M059J (cell line): Measurements from ENCODE around the gene ANAPC16. TPM values are rescaled to one million over a fixed set of nuclear protein-coding genes. Genes with fewer than 3 reads are reported as not detected.
A peak's percentile ranks its signal among the peaks of the same experiment; 100 is the strongest.
"Not testable (repeated sequence)": the region's sequence is repeated elsewhere in the genome, so short reads cannot be mapped to it uniquely, and the experiment has no call there.

Source experiments
- DNase-seq: peaks from one replicate; pipeline ENCODE4 v3.0.0-alpha.2; 2012; ENCODE audit warnings: low read depth
- total RNA-seq: library from RNA; depleted of rRNA; stranded (reverse); fragments of >200 nt; shearing (Covaris generic); gene quantifications from 2 replicates; pipeline ENCODE4 v1.2.3, GENCODE V29; 2014

ANAPC16 gene
- total RNA-seq, 1 experiment from 2014 or later, result 82.3 TPM

DNA sequence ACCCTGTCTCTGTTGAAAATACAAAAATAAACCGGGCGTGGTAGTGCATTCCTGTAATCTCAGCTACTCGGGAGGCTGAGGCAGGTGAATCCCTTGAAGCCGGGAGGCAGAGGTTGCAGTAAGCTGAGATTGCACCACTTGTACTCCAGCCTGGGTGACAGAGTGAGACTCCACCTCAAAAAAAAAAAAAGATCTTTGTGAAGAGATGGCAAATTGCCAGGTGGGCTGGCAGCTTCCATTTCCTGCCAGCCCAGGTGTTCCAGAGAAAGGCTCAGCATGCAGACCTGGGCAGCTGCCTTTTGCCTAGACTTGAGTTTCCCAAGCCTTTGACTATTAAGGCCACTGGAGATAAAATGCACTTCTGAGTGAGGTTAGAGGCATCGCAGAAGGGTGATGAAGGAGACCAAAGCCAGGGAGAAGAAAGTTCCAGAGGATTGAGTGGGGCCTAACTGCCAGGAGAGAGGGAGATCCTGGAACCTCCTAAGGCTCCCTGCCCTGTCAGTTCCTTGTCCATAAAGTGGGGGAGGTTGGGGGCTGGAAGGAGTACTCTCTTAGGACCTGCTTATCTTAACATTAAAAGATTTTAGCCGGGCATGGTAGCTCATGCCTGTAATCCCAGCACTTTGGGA, 47.9 kb downstream of the ANAPC16 start:
- peak; percentile 46 for DNase-seq

DNA sequence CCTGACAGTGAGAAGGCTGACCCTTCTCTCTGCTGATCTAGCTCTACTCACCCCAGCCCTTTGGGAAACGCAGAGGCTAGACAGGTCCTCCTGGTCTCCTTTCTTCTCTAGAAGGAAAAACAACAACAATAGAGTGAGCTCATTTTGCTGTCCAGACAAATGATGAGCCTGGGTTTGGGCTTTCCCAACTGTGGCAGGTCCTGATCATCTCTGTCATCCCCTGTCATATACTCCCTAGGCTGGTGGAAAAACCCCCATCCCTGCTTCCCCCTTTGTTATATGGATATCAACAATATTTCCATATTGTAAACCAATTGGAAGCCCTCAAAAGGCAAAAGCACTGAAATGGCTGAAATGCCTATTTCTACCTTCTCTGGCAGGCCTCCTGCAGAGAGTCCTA, 48.7 kb downstream of the ANAPC16 start:
- DNase-seq, result no peak

DNA sequence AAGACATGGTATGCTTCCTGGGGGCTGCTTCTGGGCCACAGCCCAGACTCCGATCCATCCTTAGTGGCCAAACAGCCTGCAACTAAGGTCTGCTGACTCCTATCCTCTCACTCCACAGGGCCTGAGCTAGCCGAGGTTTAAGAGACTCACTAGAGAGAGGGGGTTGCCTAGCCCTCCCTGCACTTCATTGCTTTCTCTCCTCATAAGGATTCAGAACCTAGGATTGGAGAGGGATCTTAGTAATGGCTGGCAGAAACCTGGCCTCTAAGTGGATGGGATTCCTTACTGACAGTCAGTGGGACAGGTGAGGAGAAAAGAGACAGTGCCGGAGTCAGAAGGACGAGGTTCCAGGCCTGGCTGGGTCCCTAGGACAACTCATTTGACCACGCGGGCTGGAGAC, 49.7 kb downstream of the ANAPC16 start:
- no peak for DNase-seq

DNA sequence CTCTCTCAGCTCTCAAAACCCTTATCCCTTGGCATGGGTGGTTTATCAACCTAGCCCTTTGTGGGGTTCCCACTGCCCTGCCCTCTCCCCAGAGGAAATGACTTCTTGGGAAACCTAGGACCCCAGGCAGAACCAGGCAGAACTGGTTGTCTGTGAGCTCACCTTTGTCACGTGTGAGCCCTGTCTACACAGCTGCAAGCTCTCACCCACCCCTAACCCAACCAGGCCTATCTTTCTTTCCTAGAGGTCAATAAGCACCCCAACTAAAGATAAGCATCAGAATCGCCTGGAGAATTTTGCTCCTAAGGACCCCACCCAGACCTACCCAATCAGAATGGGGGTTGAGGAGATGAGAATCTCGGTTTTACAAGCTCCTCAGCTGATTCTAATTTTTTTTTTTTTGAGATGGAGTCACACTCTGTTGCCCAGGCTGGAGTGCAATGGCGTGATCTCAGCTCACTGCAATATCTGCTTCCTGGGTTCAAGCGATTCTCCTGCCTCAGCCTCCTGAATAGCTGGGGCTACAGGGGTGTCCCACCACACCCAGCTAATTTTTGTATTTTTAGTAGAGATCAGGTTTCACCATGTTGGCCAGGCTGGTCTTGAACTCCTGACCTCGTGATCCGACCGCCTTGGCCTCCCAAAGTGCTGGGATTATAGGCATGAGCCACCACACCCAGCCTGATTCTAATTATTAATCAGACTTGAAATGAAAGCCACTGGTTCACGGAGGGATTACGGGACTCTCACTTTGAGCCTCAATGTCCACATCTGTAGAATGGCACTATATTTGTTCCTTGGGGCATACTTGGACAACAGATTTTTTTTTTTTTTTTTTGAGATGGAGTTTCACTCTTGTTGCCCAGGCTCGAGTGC, 50.4 kb downstream of the ANAPC16 start:
- no peak for DNase-seq

DNA sequence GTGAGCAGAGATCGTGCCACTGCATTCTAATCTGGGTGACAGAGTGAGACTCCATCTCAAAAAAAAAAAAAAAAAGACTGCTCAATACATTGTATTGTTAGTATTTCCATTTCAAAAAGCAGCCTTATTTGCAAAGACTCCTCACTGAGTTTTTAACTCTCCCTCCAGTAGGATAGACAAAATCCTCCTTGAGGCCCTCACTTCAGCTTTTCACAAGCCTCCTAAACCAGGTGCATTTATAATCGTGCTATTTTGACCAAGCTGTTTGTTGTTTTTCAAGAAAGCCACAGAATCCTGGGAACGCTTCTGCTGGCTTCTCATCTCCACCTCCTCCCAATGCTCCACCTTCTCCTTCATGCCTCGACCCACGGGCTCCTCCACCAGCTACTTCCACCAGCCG, 51.6 kb downstream of the ANAPC16 start:
- DNase-seq, result no peak

DNA sequence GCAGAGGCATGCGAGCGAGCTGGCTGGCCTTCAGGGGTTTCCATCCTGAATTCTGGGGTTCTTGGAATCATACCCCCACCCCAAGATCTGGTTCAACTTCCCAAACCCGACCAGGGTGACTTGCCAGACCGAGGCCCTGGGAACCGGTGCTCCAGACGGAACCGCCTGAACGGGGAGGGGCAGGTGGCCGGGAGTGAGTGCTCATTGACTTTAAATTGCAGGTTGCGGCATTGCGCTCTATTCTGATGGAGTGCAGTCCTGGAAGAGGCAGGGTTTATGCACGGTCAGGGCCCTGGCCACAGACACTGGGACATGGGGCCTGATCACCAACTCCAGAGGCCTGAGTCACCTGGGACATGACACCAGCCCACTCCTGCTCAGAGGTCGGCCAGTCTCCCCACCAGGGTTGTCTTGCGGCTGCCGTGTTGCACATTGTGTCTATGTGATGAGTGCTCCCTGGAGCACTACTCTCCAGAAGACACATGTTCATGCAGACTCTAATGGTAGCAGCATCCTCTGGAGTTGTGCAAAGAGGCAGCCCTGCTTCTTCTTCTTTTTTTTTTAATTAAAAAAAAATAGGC, 52.1 kb downstream of the ANAPC16 start:
- DNase-seq, result no peak

DNA sequence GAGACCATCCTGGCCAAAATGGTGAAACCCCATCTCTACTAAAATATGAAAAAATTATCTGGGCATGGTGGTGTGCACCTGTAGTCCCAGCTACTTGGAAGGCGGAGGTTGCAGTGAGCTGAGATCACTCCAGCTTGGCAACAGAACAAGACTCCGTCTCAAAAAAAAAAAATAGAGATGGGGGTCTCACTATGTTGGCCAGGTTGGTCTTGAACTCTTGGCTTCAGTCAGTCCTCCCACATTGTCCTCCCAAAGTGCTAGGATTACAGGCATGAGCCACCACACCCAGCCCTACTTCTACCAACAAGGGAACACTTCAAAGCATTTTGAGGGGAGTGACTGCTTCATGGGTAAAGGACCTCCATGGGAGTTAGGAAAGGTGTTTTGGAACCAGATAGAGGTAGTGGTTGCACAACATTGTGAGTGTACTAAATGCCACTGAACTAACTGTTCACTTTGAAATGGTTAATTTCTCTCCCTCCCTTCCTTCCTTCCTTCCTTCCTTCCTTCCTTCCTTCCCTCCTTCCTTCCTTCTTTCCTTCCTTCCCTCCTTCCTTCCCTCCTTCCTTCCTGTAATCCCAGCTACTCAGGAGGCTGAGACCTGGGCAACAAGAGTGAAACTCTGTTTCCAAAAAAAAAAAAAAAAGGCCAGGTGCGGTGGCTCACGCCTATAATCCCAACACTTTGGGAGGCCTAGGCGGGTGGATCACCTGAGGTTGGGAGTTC, 52.8 kb downstream of the ANAPC16 start:
- not testable (repeated sequence) for DNase-seq

DNA sequence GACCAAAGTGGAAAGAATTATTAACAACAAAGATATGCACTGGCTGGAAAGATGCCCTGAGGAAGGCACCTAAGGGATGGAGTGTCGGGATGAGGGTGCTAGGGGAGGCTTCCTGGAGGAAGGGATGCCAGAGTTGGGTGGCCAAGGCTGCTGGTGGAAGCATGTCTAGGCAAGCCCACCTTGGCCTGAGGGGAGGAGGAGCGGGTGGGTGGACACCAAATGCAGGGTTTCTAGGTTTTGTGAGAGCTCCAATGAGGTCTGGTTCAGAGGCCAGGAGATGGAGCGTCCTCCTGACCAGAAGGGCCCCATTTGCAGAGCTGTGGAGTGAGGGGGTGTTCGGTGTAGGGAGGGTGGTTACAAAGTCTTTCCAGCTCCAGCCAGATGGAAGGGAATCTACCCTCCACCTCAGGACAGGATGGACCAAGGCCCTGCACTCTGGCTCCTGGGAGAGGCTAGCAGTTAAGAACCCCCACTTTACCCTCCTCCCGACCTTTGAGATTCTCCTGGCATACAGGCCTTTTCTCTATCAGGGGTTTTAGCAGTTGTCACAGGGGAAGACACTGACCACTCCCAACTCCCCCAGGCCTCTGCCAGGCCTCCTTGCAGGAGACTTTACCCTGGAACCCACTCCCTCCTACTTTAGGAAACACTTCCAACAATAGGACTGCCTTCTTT, 54.9 kb downstream of the ANAPC16 start:
- no peak for DNase-seq

DNA sequence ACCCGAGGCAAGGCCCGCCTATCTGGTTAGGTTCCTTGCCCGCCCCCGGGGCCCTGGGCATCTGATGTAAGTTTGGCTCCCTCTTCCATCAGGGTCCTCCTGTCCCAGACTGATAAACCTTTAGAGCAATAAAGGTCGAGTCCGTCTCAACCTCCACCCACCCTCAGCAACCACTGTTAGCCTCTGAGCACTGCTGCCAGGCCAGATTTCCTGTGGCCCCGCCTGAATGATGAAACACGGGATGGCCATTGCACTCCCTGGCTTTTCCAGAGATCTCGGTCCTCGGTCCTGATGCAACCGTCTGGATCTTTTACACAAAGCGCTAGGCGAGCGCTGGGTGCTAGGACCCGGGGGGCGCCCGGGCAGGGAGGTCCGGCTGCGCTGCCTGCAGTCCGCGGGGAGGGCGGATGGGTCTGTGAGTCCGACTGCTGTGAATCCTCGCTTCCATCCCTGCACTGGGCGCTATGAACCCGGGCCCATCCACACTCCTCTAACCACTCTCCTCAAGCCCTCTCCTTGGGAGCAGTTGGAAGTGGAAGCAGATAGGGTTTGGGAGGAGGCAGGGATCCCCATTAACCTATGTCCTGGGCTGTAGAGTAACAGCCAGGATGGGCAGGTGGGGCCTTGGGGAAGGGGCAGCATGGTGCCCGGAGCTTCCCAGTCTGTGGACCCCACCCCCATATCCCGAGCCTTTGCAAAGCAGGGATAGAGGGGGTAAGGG, 57.0 kb downstream of the ANAPC16 start:
- peak; percentile 85 for DNase-seq

DNA sequence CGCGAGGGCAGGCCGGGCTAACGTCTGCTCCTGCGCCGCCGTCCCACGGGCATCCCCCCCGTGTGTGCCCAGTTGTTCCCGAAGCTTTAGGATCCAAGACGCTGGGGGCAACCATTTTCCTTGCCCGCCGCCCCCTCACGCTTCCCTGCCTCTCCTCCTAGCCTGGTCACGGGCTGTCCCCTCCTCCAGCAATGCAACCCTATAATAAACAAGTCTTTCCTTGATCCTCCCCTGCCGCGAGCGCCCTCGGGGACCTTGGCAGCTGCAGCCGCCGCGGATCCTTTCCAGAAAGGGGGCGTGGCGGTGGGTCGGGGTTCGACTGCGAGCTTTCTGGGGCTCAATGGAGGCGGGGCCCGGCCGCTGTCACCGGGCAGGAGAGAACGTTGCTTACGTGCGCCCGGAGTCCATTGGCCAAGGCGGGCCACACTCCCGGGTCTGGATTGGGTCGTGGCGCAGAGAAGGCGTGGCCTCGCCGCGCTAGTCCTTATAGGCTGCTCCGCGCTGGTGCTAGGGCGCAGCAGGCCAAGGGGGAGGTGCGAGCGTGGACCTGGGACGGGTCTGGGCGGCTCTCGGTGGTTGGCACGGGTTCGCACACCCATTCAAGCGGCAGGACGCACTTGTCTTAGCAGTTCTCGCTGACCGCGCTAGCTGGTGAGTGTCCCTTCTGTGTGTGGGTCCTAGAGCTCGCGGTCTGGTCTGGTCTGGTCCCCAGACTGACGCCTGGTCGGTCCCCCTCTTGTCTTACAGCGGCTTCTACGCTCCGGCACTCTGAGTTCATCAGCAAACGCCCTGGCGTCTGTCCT, 57.8 kb downstream of the ANAPC16 start, which contains the start of gene DDIT4:
TSS of gene DDIT4 (plus strand) at position 515 of the 803 bp plus-strand sequence. CDS start 293 bp downstream, outside the sequence.
- DNase-seq, result peak; percentile 98

DNA sequence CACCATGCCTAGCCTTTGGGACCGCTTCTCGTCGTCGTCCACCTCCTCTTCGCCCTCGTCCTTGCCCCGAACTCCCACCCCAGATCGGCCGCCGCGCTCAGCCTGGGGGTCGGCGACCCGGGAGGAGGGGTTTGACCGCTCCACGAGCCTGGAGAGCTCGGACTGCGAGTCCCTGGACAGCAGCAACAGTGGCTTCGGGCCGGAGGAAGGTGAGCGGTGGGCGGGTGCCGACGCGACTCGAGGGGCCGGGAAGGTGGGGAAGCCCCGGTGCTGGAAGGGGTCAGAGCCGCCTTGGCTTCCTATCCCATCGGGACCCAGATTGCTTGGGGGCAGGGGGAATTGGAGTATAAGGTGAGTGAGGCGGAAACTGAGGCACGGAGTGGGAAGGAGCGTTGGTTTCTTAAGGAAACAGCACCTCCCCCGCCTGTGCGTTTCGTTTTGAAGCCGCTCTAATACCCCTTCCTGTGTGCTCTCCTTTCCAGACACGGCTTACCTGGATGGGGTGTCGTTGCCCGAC, 58.5 kb downstream of the ANAPC16 start:
- DNase-seq, result no peak

DNA sequence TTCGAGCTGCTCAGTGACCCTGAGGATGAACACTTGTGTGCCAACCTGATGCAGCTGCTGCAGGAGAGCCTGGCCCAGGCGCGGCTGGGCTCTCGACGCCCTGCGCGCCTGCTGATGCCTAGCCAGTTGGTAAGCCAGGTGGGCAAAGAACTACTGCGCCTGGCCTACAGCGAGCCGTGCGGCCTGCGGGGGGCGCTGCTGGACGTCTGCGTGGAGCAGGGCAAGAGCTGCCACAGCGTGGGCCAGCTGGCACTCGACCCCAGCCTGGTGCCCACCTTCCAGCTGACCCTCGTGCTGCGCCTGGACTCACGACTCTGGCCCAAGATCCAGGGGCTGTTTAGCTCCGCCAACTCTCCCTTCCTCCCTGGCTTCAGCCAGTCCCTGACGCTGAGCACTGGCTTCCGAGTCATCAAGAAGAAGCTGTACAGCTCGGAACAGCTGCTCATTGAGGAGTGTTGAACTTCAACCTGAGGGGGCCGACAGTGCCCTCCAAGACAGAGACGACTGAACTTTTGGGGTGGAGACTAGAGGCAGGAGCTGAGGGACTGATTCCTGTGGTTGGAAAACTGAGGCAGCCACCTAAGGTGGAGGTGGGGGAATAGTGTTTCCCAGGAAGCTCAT, 59.0 kb downstream of the ANAPC16 start:
- DNase-seq, result no peak

DNA sequence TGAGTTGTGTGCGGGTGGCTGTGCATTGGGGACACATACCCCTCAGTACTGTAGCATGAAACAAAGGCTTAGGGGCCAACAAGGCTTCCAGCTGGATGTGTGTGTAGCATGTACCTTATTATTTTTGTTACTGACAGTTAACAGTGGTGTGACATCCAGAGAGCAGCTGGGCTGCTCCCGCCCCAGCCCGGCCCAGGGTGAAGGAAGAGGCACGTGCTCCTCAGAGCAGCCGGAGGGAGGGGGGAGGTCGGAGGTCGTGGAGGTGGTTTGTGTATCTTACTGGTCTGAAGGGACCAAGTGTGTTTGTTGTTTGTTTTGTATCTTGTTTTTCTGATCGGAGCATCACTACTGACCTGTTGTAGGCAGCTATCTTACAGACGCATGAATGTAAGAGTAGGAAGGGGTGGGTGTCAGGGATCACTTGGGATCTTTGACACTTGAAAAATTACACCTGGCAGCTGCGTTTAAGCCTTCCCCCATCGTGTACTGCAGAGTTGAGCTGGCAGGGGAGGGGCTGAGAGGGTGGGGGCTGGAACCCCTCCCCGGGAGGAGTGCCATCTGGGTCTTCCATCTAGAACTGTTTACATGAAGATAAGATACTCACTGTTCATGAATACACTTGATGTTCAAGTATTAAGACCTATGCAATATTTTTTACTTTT, 59.7 kb downstream of the ANAPC16 start:
- DNase-seq, result no peak

DNA sequence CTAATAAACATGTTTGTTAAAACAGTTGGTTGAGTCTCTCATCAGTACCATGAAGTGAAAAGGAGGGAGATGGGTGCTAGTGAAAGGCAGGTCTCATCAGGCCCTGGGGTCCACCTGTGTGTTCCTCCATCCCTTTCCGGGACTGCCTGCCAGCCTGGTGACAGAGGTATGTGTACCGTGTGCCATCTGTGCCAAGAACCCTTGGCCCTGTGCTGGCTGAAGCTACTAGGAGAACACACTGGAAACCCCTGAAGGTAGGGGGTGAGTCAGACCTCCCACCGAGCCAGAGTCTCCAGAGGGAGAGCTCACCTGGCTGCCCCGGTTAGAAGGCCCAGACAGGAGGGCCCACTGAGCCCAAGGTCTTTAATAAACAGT, 60.2 kb downstream of the ANAPC16 start:
- peak; percentile 37 for DNase-seq

DNA sequence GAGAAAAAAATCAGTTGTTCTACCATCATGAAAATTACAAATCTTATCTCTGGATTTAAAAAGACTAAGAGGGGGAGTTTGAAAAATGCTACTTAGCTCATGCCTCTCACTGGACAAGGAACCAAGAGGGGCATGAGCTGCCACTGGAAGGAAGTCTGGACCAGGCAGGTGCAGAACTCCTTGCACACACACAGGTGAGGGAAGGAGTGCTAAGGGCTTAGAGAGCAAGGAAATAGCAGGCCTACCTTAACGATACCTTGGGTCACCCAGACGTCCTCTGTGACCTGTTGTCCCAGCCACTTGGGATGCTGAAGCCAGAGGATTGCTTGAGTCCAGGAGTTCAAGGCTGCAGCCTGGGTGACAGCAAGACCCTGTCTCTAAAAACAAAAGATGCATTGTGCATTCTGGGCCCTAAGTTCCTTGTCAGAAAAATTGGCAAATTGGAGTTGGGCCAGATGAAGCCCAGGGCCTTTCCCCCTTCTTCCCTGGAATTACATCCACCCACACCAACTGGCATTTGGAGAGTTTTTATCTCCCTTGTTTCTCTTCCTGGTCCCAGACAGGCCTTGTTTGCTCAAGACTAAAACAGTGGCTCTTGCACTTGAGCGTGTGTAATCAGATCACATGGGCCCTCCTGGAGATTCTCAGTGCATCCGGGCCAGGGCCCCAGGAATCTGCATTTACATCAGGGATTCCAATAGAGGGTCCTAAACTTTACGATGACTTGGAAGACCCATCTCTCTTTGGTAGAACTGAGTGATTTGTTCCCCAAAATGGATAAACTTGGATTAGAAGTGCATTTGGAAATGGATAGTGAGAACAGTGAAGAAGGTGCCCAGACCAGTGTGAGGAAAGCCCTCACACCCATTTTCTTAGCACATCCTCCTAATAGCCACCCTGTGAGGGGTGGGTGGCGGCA, 60.9 kb downstream of the ANAPC16 start:
- DNase-seq, result peak; percentile 46

DNA sequence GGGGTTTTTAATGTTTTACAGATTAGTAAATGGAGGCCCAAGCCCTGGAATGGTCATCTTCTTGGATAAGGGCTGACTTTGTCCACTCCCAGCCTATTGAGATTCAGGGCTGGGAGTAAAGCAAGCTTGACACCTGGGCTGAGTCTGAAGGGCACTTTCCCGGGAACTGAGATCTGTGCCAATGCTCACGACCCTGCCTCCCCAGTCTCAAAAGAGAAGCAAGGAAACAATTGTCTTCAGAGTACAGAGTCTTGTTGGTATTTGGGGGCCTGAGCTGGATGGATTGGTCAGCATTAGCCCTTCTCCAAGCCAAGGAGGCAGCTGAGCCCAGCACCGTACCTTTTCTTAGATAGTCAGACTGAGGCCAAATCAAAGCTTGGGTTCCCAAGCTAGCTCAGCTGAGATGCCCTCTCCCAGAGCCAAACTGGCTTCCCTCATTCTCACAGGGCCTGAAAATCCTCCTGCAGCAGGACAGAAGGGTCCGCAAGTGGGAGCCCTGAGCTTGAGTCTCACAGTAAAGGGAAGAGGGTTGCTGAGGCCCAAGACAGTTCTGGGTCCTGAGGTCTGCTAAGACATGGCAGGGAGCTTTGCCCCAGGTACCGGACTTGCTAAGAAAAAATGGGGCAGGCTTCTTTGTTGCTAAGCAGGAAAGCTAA, 61.7 kb downstream of the ANAPC16 start:
- DNase-seq, result no peak

DNA sequence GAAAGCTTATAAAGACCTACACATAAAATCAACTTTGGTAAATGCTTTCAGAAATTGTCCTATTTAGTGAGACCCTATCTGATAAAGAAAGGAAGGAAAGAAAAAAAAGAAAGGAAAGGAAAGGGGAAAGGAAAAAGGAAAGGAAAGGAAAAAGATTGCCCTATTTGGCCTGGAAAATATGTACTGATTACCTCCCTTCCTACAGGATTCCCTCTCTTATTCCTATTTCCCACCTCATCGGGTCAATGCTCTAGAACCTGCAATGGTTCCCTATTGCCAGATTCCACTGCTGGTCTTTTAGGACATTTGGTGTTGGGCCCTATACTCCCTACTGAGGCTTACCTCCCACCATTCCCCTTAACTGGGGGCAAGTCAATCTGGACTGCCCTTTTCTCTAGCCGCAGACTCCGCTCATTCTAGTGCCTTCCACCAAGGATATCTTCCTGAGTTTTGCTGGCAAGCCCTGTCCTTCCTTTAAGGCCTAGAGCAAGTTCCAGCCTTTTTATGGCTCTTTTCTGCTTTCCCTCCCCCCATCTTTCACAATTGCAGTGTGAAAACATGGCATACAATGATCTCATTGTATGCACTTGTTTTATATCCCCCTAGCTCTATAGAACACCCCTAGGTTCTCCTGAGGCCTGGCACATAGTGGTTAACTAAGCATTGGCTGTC, 62.3 kb downstream of the ANAPC16 start:
- no peak for DNase-seq
